ENCODE measurements around the gene ACP3.
"Not testable (repeated sequence)": the region's sequence is repeated elsewhere in the genome, so short reads cannot be mapped to it uniquely, and the experiment has no call there.

The ACP3 gene

DNA sequence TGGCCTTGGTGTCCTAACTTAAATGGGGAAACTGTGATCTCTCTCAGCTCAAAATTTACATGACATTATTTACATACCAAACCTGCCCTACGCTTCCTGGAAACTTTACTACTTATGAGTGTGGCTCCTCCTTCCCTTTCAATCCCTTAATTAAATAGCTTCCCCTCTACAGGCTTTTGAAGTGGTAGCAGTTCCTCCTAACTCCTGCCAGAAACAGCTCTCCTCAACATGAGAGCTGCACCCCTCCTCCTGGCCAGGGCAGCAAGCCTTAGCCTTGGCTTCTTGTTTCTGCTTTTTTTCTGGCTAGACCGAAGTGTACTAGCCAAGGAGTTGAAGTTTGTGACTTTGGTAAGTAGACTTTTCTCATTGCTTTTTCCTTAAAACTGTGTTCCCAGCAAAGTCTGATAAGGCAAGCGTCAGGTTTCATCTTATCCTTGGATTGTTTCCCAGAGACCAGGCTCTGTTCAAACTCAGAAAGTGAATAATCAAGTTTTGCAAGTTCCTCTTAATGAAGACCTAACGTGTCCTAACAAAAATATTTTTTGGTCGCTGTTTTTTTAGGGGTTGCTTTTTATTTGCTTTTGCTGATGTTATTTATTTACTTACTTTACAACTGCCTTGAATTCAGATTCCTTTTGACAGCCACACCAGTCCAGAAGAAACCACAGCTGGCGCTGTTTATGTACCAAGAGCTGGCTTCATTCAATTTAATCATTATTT, at the start of gene ACP3:
ACP3 (plus strand) TSS at position 179 of the 720 bp plus-strand sequence; CDS start at position 229, 50 bp downstream.
- no peak for DNase-seq

DNA sequence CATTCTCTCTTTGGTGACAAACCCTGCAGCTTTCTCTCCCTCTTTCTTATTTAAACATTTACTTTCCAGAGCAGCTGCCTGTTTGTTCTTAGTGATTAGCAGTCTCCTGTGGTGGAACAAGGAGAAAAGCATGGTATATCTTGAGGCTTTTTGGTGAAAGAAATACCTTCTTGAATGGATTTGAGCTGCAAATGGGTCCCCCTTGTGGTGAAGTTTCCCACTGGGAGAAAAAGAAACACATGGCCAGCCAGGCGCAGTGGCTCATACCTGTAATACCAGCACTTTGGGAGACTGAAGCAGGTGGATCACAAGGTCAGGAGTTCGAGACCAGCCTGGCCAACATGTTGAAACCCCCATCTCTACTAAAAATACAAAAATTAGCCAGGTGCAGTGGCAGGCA, 48.3 kb upstream of the ACP3 start:
- DNase-seq = no peak

GRCh38 chr3:132273036-132273435, 44.2 kb upstream of the ACP3 start:
- no peak for DNase-seq

- DNase-seq = no peak
Measured at GRCh38 chr3:132276228-132276906, 40.8 kb upstream of the ACP3 start.

DNA sequence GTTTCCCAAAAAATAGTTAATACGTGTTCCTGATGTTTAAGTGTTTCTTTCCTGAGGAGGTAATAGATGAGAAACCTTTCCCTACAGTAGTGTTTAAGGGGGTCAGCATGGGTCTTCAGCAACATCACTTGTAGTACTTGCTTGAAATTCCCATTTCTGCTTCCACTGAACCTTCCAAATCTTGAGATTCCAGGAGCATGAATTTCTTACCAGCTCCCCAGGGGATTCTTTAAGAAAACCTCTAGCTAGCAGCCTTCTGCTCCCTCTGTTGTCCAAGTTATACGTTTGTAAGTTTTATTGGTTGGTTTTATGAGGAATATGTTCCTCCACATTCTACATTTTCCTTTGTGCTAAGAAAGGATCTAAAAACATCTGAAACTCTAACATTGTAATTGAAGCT, 38.2 kb upstream of the ACP3 start:
- no peak for DNase-seq

- DNase-seq = no peak
Measured at GRCh38 chr3:132283440-132283839, 33.8 kb upstream of the ACP3 start.

- DNase-seq = no peak
Measured at GRCh38 chr3:132283916-132284405, 33.2 kb upstream of the ACP3 start.

DNA sequence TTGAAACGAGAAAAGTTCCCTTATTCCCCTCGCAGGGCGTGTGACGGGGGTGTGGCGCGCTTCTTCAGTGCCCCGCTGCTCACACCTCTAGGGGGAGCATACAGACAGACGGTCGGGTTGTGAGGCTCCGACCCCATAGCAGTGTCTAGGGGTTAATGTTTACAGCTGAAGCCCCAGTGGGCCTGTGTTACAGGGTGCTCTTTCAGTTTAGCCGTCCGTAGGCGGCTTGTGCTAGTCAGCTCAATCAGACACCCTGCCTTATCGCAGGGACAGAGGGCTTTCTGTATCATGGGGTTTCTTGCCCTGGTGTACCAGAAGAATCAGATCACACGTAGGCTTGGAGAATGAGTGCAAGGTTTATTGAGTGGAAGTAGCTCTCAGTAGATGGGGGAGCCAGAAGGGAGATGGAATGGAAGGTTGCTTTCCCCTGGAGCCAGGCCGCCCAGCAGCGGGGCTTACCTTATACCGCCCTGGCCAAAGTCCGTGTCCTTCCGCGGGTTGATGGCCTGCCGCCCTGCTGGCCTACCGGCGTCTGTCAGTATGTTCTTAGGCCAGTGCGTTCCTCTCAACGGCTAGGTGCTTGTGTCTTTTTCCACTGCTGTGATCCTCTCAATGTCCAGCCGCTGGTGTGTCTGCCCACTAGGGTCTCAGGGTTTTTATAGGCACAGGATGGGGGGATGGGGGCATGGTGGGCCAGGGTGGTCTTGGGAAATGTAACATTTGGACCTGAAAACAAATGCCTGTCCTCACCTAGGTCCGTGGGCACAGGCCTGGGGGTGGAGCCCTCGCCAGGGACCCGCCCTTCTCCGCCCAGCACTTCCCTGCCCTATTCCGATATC, 32.2 kb upstream of the ACP3 start:
- no peak for DNase-seq

DNA sequence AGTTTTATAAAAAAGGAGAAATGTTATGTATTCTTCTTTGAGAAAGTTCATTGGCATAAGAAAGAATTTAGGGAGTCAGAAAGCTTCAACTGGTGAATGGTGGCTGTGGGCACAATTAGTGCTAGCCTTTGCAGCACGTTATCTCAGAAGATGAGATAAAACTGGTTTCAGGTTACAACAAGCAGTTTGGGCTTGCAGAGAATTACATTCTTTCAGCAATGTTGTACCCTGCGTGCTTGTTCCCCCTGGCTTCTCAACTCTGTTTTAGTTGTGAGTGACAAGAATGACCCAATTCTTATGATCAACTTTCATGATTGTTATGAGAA, 31.6 kb upstream of the ACP3 start:
- no peak for DNase-seq

GRCh38 chr3:132286035-132286434, 31.2 kb upstream of the ACP3 start:
- no peak for DNase-seq

DNA sequence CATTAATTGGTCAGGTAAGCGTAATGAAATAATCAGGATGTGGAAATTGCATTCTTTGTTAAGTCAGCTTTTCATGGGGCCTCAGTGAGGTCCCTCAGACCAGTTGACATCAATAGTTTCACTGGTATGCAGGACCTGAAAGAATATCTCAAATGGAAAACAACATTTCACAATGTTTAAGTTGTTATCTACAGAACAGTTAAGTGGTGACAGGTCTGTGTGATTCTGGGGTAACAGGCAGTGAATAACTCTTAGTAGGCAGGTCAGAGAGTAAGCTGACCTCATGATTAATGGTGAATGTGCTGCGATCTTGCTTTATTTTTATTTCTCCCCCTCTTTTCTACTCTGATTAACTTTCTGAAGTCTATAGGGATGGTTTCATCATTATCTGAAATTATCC, 28.9 kb upstream of the ACP3 start:
- no peak for DNase-seq

DNA sequence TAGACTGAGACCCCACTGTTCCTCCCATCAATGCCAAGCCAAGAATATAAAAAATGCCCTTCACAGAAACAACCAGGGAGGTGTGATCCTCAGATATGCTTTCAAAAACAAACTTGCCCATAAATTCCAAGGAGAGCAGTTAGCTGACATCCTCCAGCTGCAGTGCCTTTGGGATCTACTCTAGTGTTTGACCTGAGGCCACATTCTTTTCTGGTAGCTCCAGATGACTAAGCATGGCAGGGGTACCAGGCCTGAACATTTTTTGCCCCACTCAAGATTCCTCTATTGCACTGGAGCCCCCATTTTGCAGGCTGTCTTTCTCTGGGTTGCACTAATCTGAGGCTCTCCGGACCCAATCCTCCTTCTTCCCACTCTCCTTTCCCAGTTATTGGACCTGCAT, 27.9 kb upstream of the ACP3 start:
- DNase-seq = no peak

DNA sequence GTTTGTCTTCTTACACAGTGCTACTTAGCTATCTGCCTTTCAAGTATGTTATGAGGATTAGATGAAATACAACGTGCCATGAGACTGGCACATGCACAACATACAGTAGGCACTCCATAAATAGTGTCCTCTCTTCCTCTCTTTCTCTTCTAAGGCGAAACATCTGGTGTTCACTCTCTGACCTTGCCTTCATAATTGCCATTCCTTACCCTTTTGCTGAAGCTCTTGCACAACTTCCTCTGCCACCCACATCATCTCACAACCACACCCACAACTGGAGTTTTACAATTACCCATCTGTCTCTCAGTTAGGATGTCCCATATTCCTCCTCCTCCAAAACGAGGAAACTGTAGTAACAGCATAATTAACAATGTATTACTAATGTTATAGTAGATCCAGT, 26.4 kb upstream of the ACP3 start:
- DNase-seq = no peak

DNA sequence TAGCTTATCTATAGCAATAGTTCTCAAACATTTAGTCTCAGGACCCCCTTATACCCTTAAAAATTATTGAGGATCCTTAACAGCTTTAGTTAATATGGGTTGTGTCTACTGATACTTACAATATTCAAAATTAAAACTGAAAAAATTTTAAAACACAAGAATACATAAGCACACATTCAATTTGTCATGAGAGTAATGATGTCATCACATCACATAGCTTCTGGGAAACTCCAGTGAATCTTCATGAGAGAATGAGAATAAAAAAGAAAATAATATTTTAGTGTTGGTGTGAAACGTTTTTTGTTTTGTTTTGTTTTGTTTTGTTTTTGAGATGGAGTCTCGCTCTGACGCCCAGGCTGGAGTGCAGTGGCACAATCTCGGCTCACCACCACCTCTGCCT, 25.2 kb upstream of the ACP3 start:
- DNase-seq = no peak

GRCh38 chr3:132293251-132293650, 24.0 kb upstream of the ACP3 start:
- no peak for DNase-seq

DNA sequence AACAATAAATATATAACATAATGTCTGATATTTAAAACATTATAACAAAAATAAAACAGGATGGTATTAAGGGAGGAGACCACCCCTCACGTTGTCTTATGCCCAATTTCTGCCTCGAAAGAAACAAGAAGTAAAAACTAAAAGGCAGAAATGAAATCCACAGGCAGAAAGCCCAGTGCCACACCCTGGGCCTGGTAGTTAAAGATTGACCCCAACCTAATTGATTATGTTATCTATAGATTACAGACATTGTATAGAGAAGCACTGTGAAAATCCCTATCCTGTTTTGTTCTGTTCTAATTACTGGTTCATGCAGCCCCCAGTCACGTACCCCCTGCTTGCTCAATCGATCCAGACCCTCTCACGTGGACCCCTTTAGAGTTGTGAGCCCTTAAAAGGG, 22.3 kb upstream of the ACP3 start:
- no peak for DNase-seq

DNA sequence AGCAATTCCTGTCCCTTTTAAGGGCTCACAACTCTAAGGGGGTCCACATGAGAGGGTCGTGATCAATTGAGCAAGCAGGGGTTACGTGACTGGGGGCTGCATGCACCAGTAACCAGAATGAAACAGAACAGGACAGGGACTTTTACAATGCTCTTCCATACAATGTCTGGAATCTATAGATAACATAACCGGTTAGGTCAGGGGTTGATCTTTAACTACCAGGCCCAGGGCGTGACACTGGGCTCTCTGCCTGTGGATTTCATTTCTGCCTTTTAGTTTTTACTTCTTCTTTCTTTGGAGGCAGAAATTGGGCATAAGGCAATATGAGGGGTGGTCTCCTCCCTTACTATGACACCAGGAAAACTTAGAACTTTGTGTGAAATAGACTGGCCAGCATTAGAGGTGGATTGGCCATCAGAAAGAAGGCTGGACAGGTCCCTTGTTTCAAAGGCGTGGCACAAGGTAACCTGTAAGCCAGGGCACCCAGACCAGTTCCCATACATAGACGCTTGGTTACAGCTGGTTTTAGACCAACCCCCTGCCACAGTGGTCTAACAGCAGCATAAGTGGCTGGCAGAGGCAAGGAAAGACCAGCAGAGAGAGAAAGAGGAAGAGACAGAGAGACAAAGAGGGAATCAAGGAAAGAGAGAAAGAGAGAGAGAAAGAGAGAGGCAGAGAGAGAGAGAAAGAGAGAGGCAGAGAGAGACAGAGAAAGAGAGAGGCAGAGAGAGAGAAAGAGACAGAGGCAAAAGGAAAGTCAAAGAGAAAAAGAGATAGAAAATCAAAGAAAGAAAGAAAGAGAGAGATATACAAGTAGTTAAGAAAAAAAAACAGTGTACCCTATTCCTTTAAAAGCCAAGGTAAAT, 13.6 kb upstream of the ACP3 start:
- DNase-seq = not testable (repeated sequence)

DNA sequence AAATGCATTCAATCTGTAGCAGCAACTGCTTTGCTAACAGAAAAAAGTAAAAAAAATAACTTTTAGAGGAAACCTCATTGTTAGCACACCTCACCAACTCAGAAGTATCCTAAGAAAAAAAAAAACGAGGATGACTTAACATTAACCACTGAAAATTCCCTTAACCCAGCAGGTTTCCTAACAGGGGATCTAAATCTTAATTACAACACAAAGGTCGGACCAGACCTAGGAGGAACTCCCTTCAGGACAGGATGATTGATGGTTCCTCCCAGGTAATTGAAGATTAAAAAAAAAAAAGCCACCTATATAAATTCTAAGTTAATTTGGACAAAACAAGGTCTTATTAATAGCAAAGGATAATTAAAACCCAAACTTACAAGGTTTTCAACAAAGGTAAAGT, 12.9 kb upstream of the ACP3 start:
- not testable (repeated sequence) for DNase-seq

- DNase-seq = not testable (repeated sequence)
Measured at GRCh38 chr3:132310057-132310456, 7.2 kb upstream of the ACP3 start.

DNA sequence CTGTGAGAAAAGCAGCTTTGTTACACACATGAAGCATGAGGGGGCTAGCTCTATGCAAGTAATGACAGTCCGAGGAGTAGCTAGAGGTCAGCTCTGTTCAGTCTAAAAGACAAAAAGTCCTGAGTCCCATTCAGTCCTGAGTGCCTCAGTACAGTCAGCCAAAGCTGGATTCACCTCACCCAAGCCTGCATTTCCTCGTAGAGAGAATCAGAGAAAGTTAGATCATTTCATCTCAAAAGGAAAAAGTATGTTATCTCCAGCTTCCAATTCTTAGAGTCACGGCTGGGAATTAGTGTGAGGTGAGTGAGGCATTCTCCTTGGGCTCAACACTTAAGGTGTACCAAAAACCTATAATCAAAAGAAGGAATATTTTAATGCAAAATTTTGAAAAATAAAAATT, 5.9 kb upstream of the ACP3 start:
- no peak for DNase-seq

DNA sequence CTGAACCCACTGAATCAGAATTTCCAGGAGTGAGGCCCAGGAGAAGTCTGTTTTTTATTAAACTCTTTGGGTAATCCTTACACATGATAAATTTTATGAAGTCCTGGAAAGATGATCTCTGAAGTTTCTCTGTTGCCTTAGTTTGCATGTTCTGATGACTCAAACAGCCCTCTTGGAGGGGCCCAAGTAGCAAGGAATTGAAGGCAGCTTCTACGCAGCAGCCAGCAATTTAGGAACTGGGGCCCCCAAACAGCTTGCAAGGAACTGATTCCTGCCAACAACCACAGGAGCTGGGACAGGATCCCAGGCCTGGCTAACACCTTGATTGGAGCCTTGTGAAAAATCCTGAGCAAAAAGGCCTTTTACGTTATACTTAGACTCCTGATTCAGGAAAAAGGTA, 5.4 kb upstream of the ACP3 start:
- DNase-seq = no peak

GRCh38 chr3:132315851-132316250, 1.4 kb upstream of the ACP3 start:
- DNase-seq = no peak

GRCh38 chr3:132318451-132318850, 1.2 kb downstream of the ACP3 start:
- DNase-seq = no peak
